T-helper 9 cell (primary cell): ENCODE results near the gene GABRR3.

Source experiments
- DNase-seq: peaks from one replicate; pipeline ENCODE4 v3.0.0-alpha.2; 2020
- total RNA-seq, 2 donors: gene quantifications; one replicate each; lab custom pipeline; 2026; lab: John Stamatoyannopoulos, UW

GABRR3 gene
- 0 reads per million in 2 donors for total RNA-seq

DNA sequence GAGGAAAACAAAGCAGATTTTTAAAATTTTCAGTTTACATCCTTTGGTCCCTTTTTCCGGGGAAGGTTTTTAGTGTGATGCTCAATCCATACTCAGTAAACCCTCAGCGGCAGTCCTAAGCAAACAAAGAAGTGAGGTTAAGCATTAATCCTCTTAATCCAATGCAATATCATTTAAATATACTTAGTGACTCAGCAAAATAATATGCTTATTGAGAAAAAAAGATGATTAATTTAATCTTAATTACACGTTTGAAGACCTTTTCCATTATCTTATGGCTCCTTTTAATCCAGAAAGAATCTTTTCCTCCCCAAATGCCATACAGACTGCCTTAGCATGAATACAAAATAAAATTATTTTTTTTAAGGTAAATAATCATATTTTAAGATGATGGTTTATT, at the start of gene GABRR3:
GABRR3 (minus strand) TSS at position 108 of the 400 bp plus-strand sequence. CDS start 328 bp downstream, outside the sequence.
- DNase-seq = no peak

- DNase-seq = no peak
These were observed 38.4 kb upstream of the GABRR3 start for GRCh38 chr3:98073486-98073885.

DNA sequence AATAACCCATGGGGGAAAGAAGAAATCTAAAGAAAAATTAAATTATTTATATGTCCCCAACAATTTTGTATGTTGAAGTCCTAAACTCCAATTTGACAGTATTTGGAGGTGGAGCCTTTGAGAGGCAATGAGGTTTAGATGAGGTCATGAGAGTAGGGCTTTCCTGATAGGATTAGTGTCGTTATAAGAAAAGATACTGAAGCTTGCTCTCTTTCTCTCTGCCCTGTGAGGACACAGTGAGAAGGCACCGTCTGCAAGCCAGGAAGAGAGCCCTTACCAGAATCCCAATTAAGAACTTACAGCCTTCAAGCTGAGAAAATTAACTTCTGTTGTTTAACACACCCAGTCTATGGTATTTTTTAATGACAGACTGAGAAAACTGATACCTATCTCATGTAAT, 35.7 kb upstream of the GABRR3 start:
- no peak for DNase-seq

DNA sequence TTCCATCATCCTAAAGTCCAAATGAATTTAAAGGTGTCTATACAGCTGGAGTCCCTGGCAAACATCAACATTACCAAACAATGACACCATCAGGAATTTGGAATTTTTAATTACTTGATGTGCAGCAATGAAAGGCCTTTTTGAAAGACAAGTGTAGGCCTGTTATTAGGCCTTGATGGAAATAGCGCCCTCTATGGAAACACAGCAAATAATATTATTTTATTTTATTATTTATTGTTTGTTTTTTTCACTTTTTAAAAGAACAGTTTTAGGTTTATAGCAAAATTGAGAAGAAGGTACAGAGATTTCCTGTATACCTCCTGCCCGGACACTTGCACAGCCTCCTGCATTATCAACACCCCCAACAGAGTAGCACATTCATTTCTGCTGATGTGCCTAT, 33.7 kb upstream of the GABRR3 start:
- no peak for DNase-seq

DNA sequence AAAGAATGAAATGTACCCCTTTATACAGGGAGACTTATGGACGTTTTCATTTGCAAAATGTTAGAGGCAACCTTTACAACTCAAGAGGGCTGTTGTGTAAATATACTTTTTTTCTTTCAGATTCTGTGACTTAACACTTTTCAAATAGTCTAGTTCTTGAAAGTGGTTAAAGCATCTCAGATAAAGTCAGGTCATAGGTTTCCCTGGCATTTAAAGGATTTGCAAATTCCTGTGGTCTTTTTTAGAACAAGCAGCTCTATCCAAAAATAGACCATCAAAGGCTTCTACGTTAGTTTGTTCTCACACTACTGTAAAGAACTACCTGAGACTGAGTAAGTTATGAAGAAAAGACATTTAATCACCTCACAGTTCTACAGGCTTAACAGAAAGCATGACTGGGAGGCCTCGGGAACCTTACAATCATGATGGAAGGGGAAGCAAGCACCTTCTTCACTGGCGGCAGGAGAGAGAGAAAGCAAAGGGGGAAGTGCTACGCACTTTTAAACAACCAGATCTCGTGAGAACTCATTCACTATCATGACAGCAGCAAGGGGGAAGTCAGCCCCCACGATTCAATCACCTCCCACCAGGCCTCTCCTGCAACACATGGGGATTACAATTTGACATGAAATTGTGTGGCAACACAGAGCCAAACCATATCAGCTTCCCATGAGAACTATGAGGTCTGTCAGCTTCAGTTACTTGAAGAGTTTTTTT, 23.3 kb upstream of the GABRR3 start:
- DNase-seq = no peak

GRCh38 chr3:98057631-98058030, 22.5 kb upstream of the GABRR3 start:
- no peak for DNase-seq

DNA sequence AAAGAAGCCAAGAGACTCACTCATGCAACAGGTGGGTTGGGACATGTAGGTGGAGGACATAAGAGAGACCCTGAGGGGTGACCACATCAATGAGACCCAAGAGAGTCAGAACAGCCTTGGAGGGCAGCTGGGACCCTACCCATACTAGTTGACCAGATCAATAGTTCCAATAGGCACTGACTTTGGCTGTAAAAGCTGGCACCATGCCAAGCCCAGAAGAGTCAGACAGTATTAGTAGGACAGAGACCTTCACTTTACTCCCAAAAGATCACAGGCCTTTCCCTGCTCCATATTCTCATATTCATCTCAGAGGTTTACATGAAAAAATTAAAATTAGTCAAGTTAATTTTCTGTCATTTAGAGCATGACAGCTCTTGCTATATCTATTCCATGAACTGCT, 20.9 kb upstream of the GABRR3 start:
- no peak for DNase-seq

DNA sequence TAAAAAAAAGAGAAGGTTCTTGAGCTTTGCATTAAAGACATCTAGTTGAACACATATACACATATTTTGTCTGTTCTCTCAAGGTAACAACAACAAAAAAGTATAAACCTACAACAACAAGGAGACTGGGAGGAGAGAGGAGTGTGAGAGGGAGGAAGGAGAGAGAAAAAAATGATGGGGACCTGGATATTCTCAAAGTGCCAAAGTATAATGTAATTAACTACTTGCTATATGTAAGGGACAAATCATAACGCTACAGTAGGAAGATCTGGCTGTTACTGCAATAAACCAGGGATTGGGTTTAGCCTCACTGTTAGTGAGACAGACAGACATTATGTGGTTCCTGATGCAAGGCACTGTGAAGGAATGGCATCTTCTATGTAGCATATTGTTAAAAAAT, 14.2 kb upstream of the GABRR3 start:
- DNase-seq = no peak

DNA sequence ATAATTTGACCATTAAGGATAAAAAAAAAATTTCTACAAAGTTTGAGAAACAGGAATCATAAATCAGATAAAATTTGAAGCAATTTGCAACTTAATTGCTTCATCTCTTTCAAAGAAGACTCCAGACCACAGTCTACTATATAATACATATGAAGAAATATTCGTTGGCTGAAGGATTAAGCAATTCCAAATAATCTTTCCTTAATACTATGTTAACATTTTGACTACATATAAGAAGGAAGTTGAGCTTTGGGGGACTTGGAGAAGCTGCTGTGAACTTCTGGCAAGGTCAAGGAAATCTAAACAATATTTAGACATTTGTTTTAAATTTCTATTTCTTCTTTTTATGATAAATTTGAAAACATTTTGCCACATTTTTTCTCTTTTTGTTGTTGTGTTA, 13.5 kb upstream of the GABRR3 start:
- DNase-seq = no peak

- DNase-seq = no peak
These were observed 6.2 kb upstream of the GABRR3 start for GRCh38 chr3:98041350-98041749.

DNA sequence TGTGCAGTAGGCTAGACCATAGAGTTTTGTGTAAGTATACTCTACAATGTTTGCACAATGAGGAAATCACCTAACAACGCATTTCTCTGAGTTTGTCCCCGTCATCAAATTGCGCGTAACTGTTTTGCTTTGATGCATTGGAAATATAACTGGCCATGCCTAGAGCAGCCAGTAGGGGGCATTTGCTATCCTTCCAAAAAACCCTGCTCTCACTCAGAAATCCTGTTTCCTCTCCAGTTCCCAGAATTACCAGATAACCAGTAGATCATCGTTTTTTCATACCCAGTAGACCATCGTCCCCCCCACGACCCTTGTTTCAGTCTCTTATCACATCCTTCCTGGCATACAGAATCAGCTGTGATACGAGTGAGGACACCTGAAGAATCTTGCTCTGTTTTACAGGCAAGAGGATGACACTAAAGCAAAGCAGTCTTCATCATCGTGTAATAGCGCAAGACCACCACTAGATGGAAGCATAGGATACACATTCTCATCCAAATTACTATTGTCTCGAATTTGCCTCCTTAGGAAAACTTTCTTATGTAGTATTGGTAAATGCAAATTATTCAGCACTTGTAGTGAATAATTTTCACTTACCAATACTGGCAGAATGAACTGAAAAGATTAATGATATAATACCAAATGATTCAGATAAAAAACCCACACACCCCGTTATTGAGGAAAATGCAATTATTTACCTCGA, 4.4 kb upstream of the GABRR3 start:
- DNase-seq = peak; percentile 57

- no peak for DNase-seq
These were observed 3.8 kb upstream of the GABRR3 start for GRCh38 chr3:98038876-98039275.

GRCh38 chr3:98038286-98038685, 3.2 kb upstream of the GABRR3 start:
- DNase-seq = no peak

GRCh38 chr3:98034486-98034885, 629 bp downstream of the GABRR3 start:
- DNase-seq = no peak

GRCh38 chr3:98034036-98034435, 1.1 kb downstream of the GABRR3 start:
- DNase-seq = no peak

DNA sequence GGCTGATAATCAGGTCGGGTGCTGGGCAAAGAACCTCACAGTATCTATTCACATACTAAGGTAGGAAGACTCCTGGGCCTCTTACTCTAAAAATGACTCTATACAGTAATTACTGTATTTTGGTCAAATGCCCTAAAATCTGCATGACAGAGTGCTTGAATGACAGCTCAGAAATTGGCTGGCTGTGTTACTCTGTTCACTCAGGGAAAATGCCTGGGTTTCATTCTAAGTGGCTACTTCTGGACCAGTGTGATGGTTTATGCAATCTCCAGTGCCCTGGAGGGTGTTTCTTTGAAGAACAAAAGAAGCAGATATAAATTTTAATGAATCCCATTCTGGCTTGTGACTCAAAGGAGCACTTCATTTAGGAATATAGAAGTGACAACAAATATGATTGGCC, 2.2 kb downstream of the GABRR3 start:
- DNase-seq = no peak

DNA sequence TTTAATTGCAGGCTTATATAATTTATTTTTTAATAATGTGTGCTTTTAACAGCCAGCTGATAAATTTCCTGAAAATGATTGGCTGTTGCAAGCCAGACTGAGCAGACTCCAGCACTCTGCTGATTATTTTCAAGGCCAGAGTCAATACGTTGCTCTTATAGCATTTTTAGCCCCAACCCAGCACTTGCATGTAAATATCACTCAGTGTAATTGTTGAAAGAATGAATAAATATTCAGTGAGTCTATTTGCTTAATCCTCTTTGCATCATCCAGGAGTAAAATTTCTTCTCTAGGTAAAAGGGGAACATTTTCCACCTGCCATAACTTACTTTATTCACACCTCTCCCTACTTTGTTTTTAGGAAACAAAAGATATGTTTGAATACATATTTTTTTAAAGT, 2.9 kb downstream of the GABRR3 start:
- DNase-seq = no peak

DNA sequence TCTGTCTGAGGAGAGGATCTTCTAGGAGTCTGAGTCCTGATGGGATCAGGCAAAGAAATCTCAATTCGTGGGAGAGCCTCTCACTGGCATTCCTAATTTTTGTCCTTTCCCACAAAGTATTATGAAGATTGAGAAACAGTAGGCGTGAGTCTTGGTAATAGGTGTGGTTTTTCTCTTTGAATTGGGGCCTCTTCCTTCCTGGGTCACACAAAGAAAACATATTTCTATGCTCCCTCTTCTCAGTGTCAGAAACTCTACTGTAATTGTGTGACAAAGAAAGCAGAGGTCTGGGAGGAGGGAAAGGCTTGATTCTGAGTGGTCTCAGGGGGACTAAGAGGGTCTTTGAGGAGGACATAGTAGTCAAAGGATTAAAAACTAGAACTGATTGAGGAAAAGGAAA, 6.0 kb downstream of the GABRR3 start:
- DNase-seq = no peak

DNA sequence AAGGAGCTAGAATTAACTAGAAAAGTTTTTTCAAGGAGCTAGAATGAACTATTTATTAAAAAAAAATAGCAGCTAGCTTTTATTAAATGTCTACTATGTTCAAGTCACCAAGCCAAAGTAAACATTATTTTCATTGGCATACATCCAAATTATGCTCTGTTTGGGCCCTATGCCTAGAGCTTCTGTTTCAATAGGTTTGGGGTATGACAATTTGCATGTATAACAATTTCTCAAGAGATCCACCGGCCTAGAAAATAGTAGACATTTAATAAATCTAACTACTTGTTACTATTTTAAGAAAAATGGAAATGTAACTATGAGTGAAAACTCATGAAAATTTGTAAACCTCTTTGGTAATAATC, 8.0 kb downstream of the GABRR3 start:
- no peak for DNase-seq

DNA sequence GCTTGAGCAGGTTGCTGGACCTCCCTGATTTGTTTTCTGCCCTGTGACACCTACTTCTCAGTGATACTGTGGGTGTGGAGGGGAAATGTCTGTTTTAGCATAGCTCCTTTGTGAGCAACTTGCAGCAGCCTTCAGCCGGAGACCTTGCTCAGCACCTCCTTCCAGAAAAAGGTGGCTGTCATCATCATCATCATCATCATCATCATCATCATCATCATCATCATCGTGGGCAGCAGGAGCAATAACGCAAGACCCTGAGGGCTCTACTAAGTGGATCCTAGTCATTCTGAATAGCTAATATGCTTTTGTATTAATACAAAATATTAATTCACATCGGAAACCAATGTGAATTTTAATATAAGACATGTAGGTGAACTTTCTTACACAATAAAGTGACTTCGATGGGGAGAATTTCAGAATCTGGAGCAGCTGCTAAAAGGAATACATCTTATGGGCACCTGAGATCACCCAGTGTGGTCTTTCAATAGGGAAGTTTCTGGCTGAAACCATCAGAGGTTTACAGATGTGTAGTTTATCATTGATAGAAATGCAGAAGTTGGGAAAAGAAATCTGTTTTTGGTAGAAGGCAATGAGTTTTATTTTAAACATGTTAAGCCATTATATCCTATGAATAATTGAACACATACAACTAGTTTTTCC, 8.6 kb downstream of the GABRR3 start:
- DNase-seq = no peak

DNA sequence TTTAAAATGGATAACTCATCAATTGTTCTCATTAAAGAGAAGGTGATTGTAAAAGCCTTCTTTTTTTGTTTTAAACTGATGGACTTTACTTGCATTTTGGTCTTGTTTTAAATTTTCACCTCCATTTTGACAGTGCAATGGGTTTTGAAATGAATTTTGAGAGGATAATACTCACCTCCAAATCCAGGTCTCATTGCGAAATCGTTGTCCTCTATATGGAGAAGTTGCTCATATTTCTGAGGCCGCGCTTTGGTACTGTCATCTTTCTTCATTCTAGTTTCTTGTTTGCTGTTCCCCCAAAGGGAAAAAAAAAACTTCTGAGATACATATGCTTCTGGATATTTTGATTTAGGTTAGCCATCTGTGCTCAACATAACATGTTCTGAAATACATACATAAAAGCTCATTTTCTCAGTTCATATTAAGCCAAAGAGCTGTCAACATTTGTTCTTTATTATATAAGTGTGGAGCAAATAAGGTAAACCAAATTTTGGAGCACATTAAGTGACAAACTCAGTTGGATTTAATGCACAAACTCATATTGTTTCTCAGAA, 9.6 kb downstream of the GABRR3 start:
- no peak for DNase-seq

DNA sequence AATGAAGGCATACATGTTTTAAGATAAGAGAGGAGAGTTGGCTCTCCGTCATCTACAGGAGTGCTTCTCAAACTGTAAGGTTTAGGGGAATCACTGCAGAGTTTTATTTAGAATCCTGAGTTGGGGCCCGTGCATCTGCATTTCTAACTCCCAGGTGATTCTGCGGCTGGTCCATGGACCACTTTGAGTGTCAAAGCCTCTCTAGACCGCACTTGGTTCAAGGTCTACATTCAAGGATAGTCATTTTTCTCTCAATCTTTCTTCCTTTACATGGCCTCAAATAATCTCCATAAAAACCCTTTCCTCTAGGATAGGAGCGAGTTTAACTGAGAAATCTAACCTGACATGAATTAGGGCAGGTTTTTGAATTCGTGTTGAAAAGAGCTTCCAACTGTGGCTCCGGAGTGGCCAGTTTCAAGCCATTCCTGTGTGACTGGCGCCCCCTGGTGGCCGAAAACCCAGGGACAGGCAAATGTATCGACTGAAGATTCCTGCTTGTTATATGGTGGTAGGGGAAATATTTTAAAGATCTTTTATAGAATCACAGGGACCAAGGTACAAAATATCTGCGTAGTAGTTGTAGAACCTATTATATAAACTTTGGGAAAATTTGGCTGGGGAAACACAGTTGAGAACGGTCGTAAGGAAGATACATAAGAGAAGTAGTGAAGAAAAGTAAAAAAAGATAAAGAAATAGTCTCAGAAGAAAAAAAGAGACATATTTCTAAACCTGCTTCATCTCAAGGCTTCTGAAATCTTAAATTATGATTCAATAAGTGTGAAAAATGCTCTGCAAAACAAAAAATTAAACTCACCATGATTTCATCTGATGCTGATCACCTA, 11.9 kb downstream of the GABRR3 start:
- DNase-seq = peak; percentile 97
